ENCODE measurements around the gene TMC6.
"Not testable (repeated sequence)": the region's sequence is repeated elsewhere in the genome, so short reads cannot be mapped to it uniquely, and the experiment has no call there.

The TMC6 gene

DNA sequence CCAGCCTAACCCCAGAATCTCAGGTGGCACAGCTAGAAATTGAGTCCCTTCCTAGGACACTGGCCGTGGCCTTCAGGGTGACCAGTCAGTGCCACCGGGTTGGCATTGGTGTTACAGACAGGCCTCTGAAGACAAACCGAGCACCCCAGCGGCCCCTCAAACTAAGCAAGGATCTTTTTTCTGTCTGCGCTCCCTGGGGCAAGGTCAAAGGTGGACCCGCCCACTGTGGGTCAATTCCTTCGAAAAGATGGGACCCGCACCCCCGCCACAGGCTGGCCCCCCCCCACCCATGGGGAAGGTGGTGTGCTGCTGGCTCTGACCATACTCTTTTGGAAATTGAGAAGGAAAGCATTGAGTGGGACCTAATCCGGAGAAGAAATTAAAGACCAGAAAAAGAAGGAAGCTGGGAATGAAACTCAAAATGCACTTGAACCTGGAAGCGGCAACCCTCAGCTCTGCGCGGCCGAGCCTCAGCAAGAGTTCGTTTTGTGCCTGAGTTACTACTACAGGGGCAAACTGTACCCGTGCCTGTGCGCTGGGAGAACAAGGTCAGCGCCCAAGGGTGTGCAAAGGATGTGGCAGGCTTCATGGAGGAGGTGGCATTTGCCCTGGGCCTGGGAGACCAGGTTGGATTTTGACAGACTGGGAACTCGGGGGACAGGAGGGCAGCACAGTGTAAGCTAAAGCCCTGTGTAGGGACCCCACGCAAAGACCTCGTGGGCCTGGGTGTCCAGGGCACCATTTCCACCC is 20.4 kb downstream of the TMC6 start:
- DNase-seq: no peak

DNA sequence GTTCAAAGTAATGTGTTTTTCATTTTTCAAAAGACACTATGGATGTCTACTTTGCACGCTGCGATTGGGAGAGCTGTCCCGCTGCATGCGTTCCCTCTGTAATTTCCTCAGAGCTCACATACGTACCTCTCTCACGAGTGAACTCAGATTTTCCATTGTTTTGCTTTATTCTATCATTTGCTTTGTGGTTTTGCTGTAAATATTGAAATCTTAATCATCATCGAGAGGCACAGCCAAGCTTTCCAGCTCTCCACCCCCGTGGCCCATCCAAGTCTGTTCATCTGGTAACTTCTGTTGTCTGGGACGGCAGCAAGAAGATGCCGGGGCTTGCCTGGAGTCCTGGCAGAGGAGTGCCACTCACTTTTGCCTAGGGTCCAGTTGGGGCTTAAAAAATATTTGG is 21.1 kb downstream of the TMC6 start:
- DNase-seq: no peak

DNA sequence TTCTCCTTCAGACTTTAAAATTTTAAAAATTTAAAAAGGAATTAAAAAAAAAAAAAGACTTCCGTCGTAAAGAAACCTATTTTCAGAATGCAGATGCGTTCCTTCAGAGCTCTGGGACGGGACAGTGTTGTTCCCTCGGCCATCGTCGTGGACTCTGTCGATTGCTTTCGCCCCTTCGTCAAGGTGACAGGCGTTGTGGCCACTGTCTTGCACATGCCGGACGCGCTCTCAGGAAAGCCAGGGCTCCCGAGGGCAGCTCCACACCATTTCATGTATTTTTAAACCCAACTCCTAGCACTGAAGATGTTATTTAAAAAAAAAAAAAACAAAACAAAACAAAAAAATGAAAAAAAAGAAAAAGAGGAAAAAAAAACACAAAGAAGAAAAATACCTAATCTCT is 22.3 kb downstream of the TMC6 start:
- DNase-seq: no peak

DNA sequence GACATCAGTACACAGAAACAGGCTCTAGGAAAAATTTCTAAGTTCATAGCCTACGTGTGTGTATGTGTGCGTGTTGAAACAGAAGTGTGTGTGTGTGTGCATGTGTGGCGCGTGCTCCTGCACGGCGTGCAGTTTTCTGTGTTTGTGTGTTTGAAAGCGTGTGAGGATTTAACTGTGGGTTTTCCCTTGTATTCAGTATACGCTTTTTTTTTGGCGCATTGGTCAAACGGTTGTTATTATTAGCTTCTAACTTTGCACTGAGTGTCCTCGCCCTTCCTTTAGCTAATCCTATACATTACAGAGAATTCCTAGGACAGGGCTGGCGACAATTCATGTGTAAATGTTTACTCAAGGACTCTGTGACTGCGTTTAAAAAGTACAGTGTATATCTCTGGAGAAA is 23.0 kb downstream of the TMC6 start:
- no peak for DNase-seq

DNA sequence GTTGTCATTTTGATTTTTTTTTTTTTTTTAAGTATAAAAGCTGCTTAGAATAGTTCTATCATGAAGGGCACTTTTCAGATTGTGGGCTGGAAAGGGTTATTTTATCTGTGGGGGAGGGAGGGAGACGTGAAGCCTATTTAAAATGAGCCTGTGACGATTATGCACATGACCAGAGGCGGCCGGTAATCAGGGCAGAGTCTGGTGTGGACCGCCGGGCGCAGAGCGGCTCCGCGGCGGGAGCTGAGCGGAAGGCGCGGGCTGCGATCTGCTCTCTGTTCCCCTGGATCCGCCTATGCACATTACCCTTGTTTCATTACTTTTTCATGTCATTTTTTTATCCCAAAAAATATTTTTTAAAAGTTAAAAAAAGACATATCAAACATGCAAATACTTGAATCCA is 23.5 kb downstream of the TMC6 start:
- no peak for DNase-seq

DNA sequence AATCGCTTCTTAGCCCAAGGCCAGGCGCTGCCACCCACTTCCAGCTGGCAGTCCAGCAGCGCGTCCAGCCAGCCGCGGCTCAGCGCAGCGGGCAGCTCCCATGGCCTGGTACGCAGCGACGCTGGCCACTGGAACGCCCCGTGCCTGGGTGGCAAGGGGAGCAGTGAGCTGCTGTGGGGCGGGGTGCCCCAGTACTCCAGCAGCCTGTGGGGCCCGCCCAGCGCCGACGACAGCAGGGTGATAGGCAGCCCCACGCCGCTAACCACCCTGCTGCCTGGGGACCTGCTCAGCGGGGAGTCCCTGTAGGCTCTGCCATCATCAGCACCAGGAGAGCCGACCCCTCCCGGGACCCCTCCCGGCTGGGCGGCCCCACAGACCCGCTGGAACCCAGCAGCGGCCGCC is 24.0 kb downstream of the TMC6 start:
- no peak for DNase-seq

DNA sequence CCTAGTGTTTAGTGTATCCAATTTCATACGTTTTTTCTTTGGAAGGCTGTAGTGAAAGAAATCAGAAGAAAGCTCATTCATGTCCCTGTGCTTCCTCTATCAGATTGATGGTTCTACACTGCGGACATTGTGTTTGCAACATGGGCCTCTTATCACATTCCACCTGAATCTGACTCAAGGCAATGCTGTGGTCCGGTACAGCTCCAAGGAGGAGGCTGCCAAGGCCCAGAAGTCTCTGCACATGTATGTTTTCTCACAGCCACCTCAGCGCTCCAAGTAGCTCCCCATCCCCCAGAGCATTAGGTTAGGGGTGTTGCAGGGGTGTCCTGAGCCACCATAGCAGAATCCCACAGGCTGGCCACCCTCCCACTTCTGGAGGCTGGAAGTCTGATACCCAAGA is 25.2 kb downstream of the TMC6 start:
- no peak for DNase-seq

DNA sequence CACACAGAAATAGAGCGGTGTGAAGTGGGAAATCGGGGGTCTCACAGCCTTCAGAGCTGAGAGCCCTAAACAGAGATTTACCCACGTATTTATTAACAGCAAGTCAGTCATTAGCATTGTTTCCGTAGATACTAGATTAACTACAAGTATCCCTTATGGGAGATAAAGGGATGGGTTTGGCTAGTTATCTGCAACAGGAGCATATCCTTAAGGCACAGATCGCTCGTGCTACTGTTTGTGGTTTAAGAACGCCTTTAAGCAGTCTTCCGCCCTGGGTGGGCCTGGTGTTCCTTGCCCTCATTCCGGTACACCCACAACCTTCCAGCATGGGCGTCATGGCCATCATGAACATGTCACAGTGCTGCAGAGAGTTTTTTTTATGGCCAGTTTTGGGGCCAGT is 27.0 kb downstream of the TMC6 start:
- DNase-seq: no peak

DNA sequence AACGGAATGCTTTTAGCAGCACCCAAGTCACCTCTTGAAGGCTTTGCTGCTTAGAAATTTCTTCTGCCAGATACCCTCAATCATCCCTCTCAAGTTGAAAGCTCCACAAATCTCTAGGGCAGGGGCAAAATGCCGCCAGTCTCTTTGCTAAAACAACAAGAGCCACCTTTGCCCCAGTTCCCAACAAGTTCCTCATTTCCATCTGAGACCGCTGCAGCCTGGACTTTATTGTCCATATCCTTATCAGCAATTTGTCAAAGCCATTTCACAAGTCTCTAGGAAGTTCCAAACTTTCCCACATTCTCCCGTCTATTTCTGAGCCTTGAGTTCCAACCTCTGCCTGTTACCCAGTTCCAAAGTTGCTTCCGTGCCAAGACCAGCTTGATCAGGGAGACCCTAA is 27.4 kb downstream of the TMC6 start:
- no peak for DNase-seq

DNA sequence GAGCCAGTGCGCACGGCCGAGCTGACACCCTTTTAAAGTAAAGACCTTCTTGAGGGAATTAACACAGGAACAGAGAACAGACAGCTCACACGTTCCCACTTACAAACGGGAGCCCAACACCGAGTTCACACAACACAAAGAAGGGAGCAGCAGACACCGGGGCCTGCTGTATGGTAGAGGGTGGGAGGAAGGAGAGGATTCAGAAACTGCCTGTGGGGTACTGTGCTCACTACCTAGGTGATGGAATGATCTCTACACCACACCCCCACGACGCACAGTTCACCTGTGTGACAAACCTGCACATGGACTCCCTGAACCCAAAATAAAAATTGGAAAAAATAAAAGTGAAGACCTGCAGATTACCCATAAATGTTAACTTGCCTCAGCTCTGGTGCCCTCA is 32.5 kb downstream of the TMC6 start:
- DNase-seq: no peak

DNA sequence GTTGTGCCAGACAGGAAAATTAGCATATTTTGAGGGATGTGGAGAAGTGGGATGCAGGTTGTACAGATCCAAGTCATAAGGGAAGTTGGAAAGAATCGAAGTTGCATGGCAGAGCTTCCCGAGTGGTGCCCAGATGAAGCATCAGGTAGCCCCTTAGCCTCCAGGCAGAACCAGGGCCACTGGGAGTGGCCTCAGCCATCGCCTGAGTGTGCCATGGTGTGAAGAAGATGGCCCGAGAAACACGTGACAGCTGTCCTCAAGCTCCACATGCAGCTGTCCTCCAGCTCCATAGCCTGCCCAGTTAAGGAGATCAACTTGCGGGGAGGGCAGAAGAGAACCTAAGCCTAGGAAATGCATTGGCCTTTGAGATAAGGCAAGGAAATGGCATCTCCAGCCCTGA is 33.5 kb downstream of the TMC6 start:
- DNase-seq: no peak

DNA sequence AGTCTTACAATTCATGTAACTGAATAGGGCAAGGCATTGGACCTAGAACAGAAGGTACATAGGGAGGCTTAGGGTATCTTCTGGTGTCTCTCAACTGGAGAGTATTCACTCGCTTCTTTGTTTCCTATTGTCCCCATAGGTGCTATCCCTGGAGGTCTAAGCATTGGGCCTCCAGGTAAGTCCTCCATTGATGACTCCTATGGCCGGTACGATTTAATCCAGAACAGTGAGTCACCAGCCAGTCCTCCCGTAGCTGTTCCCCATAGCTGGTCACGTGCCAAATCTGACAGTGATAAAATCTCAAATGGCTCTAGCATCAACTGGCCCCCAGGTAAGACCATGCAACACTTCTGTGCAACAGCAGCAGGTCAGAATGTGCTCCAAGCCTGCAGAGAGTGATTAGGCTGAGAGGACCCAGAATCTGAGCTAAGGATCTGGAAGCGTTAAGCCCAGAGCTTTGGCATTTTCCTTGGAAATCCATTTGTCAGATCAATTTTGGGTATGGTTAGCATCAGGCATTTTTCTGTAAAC is 35.7 kb downstream of the TMC6 start:
- DNase-seq: no peak

DNA sequence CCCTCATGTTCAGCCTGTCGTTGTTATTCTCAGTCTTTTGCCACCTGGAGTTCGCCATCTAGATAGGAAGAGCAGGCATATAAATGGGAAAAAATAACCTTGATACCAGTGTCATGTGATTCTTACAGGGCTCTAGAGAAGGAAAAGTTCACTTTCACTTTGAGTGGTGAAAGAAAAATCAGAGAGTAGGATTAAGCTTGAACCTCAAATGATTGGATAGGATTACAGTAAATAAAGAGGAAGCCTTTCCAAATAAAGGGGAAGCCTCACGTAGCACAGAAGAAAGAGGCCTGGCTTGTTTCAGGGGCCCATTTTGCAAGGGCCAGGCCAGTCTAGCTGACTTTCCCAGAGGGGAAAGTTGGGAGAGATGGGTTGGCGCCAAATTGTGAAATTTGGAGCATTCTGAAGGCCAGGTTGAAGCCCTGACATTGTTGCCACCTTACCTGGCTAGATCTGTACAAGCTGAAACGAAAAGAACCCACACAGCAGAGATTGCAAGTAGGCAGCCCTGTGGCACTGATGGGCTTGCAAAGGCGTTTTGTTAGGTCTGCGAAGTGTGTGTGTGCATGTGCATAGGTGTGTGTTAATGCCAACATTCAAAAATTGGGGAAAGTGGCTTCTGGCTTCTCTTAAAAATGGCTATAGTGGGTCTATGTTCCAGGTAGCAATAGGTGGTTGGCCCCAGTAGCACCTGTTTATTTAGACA is 38.8 kb downstream of the TMC6 start:
- no peak for DNase-seq

DNA sequence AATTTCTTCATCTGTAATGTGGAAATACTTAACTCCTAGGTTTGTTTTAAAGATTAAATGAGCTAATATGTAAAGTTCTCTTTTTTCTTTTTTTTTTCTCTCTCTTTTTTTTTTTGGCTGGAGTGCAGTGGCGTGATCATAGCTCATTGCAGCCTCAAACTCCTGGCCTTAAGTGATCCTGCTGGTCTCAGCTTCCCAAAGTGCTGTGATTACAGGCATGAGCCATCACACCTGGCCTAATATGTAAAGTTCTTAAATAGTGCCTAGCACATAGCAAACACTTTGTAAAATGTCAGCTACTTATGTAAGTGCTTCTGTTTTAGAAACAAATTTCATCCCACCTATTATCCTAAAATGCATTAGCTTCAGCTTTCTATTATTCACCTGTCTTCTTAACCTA is 40.0 kb downstream of the TMC6 start:
- DNase-seq: no peak

DNA sequence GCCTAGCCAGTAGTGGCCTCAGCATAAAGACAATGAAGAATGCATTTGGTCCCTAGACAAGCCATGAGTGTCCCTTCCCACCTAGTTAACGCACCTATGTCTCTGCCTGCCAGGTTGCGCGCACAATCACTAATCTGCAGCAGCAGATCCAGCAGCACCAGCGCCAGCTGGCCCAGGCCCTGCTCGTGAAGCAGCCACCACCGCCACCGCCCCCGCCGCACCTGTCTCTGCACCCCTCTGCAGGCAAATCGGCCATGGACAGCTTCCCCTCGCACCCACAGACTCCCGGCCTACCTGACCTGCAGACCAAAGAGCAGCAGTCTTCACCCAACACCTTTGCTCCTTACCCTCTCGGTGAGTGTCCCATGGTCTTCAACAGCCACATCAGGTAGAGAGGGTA is 41.8 kb downstream of the TMC6 start:
- DNase-seq: no peak

DNA sequence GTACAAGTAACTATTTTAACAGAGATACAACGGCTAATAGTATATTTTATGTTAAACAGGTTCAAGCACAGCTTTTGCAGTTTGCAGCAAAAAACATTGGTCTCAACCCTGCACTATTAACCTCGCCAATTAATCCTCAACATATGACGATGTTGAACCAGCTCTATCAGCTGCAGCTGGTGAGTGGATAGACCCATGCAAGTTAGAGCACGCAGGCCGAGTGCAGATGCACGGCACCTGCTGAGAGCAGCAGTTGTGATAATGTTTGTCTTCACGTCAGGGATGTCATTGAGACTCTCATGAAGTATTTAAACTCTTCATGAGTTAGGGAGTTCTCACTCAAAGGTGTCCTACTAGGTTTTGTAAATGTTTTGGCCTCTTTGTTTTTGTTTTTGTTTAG is 45.6 kb downstream of the TMC6 start:
- no peak for DNase-seq

DNA sequence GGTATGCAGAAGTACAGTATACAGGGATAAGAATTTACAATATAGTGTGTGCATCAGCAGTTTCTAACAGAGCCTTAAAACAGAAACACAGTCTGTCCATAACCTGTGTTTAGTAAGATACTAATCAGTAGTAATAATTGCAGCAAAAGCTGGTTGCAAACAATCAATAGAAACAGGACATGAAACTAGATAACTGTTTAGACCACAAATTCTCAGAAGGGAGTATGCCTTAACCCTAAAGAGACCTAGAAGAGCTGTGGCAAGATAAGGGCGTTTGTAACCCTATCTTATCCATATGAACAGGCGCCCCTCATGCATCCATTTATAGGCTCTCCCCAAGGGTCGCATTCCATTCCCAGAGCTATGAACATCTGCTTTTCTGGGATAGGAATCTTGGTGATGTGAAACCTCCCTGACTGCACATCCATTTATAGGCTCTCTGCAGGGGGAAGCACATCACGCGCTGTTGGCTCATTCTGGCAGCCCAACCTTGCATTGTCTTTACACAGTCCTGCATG is 46.1 kb downstream of the TMC6 start:
- DNase-seq: not testable (repeated sequence)

DNA sequence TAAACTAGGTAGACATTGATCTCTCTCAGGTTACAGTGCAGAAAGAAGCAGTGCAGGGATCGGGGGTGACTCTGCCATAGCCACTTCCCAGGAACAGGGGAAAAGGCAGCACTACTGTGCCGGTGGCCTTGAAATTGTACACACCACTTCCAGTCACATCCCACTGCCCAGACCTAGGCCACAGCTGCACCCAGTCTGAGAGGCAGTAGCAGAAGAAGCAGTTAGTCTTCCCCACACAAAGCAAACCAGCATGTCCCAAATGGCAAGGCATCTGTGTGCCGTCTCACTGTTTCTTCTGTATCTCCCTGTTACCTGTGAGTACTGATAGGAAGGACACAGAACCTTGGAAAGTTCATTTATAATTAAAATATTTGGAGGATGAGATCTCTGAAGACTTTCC is 47.0 kb downstream of the TMC6 start:
- DNase-seq: no peak

DNA sequence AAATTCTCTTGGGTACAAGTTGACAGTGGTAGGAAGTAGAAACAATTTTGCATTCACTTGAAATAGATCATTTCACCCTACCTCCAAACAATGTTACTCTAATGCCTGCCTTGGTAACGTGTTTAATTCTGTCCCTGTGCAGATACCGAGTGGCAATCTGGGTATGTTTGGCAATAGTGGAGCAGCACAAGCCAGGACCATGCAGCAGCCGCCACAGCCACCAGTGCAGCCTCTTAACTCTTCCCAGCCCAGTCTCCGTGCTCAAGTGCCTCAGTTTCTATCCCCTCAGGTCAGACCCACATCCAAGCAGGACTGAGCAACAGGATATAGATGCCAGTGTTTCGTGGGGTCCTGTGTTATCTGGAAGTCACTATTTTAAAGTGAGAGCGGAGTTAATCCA is 49.3 kb downstream of the TMC6 start:
- no peak for DNase-seq

DNA sequence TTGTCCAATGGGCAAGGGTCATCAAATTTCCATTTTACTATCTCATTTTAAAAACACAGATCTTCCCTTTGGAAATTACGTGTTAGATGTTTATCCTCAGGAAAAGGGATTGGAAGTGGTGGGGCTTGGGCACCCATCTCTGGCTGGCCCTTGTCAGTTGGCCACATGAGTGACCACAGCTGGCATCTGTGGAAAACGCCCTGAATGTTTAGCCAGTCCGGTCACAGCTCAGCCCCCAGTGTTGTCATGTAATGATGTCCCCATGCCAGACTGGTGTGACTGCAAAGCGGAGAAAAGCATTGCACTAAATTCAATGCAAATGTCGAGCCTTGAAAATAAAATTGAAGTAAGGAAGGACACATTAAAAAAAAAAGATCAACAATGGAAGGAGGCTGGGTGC is 53.0 kb downstream of the TMC6 start:
- no peak for DNase-seq

DNA sequence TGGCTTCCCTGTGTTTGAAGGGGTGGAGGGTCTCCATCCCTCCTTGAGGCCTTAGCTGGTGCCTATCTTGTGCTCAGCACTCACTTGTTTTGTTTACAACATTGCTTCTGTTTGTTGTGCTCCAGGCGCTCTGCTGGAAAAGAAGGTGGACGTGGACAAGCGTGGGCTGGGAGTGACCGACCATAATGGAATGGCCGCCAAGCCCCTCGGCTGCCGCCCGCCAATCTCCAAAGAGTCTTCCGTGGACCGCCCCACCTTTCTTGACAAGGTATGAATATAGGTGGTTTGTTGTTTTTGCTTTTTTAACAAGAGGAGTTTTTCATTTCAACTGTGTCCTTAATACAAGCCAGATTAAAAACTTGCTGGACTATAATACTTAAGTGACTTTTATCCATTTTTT is 53.5 kb downstream of the TMC6 start:
- no peak for DNase-seq

DNA sequence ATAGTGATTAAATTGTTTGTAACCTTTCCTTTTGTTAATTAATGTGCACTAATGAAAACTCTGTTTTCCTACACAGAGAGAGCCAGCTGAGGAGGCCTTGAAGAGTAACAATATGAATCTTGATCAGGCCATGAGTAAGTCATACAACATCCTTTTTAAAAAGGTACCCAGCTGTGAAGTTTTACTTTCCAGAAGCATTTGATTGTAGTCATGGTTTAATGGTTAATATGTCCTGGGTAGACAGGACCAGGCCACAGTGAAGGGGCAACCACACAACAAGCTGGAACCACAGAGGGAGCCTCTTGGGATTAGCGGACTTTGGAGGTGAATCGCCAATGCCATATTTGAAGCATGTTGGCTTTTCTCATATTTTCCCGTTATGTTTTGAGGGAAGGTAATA is 55.6 kb downstream of the TMC6 start:
- DNase-seq: no peak

DNA sequence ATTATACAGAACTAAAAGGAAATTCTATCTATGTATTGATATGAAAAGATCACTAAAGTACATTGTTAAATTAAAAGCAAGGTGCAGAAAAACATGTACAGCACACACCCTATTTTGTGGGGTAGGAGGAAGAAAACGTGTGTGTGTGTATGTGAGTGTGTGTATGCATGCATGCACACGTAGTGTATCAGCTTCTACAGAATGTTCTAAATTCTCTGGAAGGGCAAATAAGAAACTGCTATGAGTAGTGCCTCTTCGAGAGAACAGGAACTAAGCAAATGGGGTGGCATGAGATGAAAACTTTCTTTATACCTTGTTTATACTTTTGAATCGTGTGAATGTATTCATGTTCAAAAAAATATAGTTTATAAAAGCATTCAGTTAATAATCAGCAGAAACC is 58.9 kb downstream of the TMC6 start:
- DNase-seq: no peak

DNA sequence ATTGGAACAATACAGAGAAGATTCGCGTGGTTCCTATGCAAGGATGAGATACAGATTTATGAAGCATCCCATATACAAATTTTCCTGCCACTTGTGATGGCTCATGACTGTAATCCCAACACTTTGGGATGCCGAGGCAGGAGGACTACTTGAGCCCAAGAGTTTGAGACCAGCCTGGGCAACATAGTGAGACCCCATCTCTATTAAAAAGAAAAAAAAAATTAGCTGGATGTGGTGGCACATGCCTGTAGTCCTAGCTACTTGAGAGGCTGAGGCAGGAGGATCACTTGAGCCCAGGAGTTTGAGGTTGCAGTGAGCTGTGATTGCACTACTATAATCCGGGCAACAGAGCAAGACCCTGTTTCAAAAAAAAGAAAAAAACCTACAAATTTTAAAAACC is 61.6 kb downstream of the TMC6 start:
- not testable (repeated sequence) for DNase-seq

DNA sequence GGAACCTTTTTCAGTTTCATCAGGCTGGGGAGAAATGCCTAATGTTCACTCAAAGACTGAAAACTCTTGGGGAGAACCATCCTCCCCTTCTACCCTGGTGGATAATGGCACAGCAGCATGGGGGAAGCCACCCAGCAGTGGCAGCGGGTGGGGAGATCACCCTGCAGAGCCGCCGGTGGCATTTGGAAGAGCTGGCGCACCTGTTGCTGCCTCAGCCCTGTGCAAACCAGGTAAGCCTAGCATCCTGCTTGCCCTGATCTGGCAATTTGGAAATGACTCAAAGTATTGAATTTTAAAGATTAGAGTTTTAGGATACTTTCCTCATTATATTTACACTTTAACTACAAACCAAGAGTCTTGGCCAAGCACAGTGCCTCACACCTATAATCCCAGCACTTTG is 63.8 kb downstream of the TMC6 start:
- no peak for DNase-seq
